DND-41 (cell line): Measurements from ENCODE around the gene PKD2.
"Not testable (repeated sequence)": the region's sequence is repeated elsewhere in the genome, so short reads cannot be mapped to it uniquely, and the experiment has no call there.

Source experiments
- CTCF ChIP-seq: IDR thresholded peaks from 2 replicates; pipeline ENCODE4 v1.5.1; 2012; ENCODE audit warnings: borderline replicate concordance, low read length, moderate library complexity, mild to moderate bottlenecking; ENCODE audit not compliant: poor library complexity, severe bottlenecking; ENCODE audit errors: extremely low read depth
- EZH2 ChIP-seq: IDR thresholded peaks from 3 replicates; pipeline ENCODE4 v1.6.1; 2012; ENCODE audit warnings: borderline replicate concordance, low read depth, mild to moderate bottlenecking, moderate library complexity, low read length, inconsistent platforms; ENCODE audit not compliant: severe bottlenecking

DNA sequence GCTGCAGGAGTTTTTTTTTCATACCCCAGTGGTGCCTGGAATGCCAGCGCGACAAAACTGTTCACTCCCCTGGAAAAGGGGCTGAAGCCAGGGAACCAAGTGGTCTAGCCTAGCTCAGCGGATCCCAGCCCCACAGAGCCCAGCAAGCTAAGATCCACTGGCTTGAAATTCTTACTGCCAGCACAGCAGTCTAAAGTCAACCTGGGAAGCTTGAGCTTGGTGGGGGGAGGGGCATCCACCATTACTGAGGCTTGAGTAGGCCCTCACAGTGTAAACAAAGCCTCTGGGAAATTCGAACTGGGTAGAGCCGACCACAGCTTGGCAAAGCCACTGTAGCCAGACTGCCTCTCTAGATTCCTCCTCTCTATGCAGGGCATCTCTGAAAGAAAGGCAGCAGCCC, 114.8 kb downstream of the PKD2 start:
- TF ChIP-seq CTCF, EZH2: not testable (repeated sequence)
